Superior temporal gyrus (tissue), 1 donor: Measurements from ENCODE around the gene COL20A1.
"Not testable (repeated sequence)": the region's sequence is repeated elsewhere in the genome, so short reads cannot be mapped to it uniquely, and the experiment has no call there.

Source experiments
- DNase-seq: peaks from one replicate; pipeline ENCODE4 v3.0.0-alpha.2; 2016; ENCODE audit errors: extremely low spot score

The COL20A1 gene

GRCh38 chr20:63290677-63291472 is 2.1 kb upstream of the COL20A1 start:
- DNase-seq: no peak

DNA sequence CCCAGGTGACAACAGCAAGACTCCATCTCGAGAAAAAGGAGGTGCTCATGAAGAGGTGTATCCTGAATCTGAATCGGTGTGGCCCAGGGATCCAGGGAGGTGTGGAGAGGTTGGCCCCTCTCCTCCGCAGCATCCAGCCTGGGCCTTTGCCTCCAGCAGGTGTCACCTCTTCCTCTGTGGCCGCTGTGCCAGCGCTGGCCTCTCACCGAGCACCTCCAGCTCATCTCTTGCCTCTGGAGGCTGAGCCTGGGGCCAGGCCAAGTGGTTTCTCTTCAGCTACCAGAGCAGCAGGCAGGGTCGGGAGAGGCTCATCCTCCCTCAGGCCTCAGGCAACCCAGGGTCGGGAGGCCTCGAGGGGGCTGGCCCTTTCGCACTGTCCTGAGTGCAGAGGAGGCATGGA is 1.2 kb upstream of the COL20A1 start:
- no peak for DNase-seq

DNA sequence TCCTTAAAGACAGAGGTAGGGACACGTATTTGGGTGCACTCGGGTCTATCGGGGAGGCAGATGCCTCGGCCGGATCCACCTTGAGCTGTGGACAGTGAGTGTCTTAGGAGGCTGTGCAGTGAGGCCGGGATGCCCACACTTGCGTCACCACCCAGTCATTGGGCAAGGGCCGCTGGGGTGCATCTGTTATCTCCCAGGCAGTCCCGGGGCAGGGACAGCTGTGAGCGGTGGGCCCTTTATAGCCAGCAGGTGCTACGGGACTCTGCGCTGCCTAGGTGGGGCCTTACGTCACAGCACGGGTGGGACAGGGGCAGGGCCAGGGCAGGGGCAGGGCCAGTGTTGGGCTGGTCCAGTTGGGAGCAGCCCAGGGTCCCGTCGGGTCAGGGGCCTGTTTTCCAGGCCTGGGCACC is 689 bp upstream of the COL20A1 start:
- no peak for DNase-seq

DNA sequence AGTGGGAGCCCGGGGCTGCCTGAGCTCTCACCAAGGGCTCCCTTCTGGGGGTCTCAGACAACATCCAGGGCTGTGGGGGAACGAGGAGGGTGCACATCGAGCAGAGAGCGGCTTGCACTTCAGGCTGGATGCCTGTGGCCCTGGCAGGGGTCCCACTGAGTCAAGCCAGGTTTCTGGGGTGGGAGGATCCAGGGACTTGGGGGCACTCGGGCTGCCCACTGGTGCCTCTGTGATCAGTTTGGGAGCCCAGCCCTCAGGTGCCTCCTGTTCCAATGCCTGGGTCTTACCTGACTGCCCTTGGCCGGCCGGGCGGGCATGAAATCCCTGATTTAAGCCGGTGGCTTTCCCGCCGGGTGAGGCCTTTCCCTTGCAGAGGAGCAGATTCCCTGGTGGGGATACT is 470 bp downstream of the COL20A1 start:
- no peak for DNase-seq

- no peak for DNase-seq
Observed at GRCh38 chr20:63293871-63294535, 1.0 kb downstream of the COL20A1 start.

DNA sequence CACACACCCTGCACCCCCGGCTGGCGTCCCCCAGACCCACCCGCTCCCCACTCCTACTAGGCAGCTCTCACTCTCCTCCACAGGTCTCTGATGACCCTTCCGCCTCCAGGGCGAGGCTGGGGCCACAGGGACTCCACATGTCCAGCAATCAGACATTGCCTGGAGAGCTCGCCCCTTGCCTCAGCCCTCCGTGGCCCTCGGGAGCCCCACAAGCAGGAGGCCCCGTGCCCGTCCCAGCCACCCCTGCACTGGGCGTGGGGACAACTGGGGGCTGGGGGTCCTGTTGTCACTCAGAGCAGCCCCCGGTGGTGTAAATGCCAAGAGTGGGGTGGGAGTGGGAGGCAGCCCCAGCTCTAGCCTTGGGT is 1.5 kb downstream of the COL20A1 start:
- no peak for DNase-seq

GRCh38 chr20:63295018-63295417 is 2.0 kb downstream of the COL20A1 start:
- no peak for DNase-seq

GRCh38 chr20:63295422-63295821 is 2.4 kb downstream of the COL20A1 start:
- no peak for DNase-seq

DNA sequence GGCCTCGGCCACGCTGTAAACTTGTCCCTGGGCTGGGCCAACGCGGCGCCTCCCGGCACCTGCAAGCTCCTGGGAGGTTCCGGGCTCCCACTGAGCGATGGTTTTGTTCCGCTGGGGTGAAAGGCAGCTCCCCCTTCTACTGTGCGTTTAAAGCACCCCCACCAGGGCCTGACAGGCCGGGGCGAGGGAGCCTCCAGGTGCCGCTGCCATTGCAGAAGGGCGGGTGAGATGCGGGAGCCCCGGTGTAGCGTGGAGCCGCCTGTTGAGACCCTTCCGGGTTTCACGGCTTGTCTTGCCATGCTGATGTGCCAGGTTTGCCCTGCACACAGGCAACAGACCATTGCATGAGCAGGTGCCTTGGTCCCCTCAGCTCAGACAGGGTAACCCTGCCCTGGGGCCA is 2.9 kb downstream of the COL20A1 start:
- no peak for DNase-seq

- no peak for DNase-seq
Observed at GRCh38 chr20:63296531-63297299, 3.7 kb downstream of the COL20A1 start.

DNA sequence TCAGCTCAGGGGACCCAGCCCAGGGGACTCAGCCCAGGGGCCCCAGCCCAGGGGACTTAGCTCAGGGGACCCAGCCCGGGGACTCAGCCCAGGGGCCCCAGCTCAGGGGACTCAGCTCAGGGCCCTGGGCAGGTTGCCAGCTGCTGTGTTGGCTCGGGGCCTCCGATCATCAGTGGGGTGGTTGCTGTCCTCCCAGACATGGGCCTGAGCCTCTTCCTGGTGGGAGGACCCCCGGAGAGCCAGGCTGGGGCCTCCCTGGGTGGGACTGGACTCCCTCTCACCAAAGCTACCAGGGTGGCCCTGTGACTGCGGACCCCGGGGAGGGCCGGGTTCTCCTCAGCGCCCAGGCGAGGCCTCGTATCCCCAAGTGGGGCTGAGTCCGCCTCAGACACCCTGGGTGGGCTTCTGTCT is 4.4 kb downstream of the COL20A1 start:
- DNase-seq: no peak

- DNase-seq: no peak
Observed at GRCh38 chr20:63297796-63298572, 5.0 kb downstream of the COL20A1 start.

GRCh38 chr20:63298731-63299312 is 5.8 kb downstream of the COL20A1 start:
- no peak for DNase-seq

DNA sequence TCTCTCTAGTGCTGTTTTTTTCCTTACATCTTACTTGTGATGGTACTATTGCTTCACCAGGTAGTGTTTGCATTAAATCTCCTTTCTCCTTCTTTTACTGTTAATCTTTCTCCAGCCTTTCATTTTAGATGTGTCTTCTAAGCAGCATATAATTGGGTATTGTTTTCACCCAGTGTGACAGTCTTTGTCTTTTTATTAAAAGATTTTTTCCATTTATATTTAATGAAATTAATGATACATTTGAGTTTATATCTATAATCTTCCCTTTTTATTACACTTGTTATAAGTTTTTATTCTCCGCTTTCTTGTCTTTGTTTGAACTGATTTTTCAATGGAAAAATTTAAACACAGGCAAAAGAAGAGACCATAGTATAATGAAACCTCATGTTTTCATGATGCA is 8.7 kb downstream of the COL20A1 start:
- no peak for DNase-seq

DNA sequence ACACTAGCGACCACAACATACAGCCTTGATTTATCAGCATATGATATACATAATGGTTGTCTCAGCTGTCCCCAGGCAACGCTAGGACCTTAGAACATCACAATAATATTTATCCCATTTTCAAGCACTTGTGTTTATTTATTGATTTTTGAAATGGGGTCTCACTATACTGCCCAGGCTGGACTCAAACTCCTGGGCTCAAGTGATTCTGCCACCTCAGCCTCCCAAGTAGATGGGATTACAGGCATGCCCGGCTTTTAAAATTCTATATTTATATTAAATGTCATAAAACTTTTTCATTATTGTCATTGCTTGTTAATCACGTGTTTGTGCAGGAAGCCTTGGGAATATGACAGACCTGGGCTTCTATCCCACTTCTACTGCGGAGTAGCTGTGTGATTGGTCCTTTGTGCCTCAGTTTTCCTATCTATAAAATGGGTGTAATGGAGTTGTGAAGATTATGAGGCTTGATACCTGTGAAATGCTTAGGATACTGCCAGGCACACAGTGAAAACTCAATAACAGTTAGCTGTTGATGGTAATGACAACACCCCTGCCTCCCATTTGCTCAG is 10.2 kb downstream of the COL20A1 start:
- DNase-seq: no peak

DNA sequence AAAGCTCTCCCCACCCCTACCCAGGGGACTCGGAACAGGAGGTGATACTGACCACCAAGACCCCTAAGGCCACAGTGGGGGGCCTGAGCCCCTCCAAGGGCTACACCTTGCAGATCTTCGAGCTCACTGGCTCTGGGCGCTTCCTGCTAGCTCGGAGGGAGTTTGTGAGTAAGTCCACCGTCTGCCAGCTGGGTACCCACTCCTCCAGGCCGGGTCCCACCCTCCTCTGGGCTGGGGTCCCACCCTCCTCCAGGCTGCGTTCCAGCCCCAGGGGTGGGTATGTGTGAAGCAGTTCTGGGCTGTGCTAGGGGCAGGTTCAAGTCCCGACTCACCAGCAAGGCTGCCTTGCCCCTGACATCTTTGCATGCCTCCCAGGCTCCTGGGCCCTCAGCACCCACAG is 12.4 kb downstream of the COL20A1 start:
- no peak for DNase-seq

DNA sequence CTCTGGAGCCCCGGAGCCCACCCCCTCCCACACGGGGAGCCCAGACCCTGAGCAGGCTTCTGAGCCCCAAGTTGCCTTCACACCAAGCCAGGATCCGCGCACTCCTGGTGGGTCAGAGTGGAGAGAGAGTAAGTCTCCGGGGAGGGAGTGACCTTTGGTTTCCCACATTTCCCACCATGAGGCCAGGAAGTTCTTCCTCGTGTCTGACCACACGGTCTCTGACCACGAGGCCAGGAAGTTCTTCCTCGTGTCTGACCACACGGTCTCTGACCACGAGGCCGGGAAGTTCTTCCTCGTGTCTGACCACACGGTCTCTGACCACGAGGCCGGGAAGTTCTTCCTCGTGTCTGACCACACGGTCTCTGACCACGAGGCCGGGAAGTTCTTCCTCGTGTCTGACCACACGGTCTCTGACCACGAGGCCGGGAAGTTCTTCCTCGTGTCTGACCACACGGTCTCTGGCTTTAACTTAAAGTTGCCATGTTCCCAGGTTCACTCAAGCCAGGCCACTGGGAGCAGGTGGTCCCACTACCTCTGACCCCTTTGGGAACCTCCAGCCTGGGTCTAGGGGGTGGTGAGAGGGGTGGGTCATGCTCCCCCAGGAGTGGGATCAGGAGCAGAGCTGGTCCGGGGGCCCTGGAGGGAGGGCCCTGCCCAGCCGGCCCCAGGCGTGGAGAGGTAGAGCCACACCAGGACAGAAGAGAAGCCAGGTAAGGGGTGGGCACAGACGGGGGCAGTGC is 13.1 kb downstream of the COL20A1 start:
- DNase-seq: not testable (repeated sequence)

DNA sequence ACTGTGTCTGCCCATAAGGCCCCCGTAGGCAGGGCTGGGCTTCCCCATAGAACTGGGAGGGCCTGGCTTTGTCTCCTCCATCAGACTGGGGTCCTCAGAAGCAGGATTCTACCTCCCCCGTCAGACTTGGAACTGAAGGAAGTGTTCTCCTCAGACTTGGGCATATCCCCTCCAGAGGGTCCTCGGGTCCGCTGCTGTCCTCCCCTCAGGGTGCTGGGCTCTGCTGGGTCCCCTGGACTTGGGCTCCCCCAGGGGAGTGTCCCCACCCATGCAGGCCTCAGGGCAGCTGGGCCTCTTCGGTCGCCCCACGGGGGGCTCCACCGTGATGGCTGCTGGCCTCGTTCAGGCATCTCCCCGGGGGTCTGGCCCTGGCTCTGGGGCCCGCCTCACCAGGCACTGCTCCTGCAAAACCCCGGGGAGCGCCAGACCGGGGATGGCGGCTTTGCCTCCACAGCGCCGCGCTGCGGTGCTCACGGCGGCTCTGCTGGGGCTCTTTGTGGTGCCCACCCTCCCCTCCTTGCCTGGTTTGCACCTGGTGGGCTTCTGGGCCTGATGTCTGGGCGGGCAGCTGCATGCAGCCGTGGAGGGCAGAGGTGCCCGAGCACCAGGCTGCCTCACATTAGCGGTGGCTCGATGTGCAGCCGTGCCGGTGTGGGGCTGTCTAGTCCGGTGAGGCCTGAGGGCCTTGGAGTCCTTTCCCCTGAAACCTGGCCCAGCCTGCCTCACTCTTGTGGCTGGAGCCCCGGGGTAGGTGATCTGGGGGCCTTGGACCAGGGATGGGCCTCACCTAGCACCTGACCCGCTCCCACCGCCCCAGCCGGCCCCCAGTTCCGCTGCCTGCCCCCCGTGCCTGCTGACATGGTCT is 13.9 kb downstream of the COL20A1 start:
- no peak for DNase-seq

GRCh38 chr20:63307538-63308217 is 14.7 kb downstream of the COL20A1 start:
- no peak for DNase-seq
